ENCODE results near the gene PAEP.

The PAEP gene

DNA sequence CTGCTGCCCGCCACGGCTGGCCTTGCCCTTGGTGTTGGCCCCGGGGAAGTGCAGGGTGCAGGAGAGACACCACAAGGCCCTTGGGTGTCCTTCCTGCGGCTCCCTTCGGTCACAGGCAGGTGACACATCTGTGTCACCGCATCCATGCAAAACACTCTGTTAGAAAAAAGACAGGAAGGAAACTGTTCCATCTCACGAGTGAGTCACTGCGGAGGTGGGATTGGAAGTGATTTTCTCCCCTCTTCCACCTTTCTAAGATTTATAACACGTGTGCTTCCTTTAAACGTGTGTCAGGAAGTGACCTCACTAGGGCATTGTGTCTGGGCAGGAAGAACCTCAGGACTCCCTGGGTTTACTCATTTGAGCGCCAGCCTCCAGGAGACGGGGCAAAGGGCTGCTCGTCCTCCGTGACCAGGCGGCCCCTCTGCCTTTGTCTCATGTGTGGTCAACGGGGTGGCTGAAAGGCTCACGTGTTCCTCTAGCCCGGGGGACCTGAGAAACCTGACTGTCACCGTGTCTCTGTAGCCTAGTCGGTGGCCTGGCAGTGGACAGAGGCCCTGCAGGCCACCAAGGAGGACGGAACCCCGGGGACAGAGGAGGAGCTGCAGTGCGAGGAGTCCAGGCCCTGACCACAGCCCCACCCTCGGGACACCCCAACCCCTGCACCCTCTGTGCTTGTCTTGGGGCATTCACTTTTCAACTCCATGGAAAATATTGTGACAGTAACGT is 45.3 kb upstream of the PAEP start:
- H3K4me3 ChIP-seq (ENCODE audit: low read depth, low read length), result no peak overlapping the region
- TF ChIP-seq, protein P1, sequence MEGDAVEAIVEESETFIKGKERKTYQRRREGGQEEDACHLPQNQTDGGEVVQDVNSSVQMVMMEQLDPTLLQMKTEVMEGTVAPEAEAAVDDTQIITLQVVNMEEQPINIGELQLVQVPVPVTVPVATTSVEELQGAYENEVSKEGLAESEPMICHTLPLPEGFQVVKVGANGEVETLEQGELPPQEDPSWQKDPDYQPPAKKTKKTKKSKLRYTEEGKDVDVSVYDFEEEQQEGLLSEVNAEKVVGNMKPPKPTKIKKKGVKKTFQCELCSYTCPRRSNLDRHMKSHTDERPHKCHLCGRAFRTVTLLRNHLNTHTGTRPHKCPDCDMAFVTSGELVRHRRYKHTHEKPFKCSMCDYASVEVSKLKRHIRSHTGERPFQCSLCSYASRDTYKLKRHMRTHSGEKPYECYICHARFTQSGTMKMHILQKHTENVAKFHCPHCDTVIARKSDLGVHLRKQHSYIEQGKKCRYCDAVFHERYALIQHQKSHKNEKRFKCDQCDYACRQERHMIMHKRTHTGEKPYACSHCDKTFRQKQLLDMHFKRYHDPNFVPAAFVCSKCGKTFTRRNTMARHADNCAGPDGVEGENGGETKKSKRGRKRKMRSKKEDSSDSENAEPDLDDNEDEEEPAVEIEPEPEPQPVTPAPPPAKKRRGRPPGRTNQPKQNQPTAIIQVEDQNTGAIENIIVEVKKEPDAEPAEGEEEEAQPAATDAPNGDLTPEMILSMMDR (IDR thresholded peaks at IDR 0.05; ENCODE audit: low read depth, low read length), result no peak

DNA sequence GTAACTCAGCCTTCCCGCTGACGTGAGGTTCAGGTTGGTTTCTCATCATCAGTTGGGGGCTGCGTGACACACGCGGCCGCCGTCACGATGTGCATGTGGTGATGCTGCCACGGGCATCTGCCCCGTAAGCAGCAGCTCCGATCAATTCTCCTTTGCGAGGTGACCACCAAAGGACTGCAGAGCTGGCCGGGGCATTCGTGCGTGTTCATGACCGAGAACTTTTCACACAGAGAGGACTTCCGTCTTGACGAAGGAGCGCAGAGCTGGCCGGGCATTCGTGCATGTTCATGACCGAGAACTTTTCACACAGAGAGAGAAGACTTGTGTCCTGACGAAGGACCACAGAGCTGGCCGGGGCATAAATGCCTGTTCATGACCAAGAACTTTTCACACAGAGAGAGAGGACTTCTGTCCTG is 44.1 kb upstream of the PAEP start:
- TF ChIP-seq, protein P1 (IDR thresholded peaks at IDR 0.05; ENCODE audit: low read depth, low read length), result no peak
- H3K4me3 ChIP-seq (ENCODE audit: low read depth, low read length), result no peak overlapping the region

DNA sequence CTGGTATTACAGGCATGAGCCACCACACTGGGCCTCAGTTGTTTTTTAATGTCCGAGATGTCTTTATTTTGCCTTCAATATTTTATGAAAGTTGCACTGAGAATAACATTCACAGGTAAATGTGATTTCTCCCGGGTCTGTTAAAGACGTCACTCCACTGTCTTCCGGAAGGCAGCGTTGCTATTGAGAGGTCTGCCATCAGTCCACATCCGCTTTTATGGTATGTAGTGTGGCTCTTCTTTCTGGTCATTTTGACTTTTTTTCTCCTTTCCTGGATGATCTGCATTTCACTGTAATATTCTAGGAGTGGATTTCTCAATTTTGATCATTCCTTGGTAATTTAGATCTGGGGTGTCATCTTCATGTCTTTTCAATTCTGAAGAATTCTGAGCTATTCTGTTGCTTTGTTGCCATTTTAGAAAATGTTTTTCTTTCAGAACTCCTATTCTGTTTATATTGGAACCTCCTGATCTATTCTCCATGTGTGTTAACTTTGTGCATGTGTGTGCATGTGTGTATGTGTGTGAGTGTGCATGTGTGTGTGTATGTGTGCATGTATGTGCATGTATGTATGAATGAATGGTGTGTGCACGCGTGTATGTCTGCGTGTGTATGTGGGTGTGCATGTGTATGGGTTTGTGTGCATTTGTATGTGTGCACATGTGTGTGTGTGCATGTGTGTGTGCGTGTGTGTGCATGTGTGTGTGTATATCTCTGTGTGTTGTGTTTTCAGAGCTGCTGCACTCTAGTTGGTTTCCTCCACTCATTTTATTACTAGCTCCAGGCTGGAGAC is 42.2 kb upstream of the PAEP start:
- TF ChIP-seq, protein P1 (IDR thresholded peaks at IDR 0.05; ENCODE audit: low read depth, low read length), result no peak
- no peak overlapping the region for H3K4me3 ChIP-seq (ENCODE audit: low read depth, low read length)

DNA sequence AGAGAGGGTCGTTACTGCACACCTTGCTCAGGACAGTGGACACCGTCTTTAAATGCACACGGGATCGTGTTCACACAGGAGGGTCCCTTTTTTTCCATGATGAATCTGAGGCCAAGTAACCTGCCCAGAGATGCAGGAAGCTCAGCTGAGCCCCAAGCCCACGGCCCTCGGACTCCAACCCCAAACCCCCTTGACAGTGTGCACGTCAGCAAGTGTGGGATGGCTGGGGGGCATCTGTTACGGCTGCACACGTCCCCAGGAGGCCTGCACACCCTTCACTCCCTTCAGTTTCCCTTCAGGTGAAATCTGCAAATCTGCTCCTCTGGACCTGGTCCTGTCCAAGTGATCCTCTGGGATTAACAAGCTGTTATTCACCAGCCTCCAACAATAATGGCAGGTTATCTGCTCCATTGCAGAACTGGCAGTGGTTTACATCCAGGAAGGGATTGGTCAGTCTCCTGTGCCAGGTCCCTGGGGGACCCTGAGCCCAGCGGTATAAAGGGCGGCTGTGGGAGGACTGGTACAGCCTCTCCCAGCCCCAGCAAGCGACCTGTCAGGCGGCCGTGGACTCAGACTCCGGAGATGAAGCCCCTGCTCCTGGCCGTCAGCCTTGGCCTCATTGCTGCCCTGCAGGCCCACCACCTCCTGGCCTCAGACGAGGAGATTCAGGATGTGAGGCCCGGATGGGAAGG is 40.5 kb upstream of the PAEP start, which contains the start of gene LCN1:
LCN1 (plus strand) TSS at position 525 of the 692 bp plus-strand sequence; CDS start at position 583, 58 bp downstream.
- no peak within 1 kb of the TSS for H3K4me3 ChIP-seq (ENCODE audit: low read depth, low read length)
- TF ChIP-seq, protein P1 (IDR thresholded peaks at IDR 0.05; ENCODE audit: low read depth, low read length), result no peak

DNA sequence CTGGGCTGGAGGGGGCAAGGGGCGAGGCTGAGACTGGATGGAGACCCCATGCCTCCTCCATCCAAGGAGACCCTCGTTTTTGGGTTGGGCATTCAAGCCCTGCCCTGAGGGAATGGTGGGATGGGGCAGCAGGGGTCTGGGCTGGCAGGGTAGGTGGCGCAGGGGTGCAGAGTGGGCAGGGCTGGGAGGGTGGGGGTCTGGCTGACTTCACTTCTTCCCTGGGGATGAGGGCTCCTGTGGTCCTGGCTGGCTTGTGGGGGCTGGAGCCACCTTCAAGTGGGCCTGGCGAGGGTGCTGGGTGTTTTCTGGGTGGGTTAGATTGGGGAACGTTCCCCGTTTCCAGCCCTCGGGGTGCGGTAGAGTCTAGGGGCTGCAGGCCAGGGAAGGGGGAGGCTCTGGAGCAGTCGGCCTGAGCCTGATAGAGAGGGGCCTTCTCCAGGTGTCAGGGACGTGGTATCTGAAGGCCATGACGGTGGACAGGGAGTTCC is 39.9 kb upstream of the PAEP start:
- no peak overlapping the region for H3K4me3 ChIP-seq (ENCODE audit: low read depth, low read length)
- TF ChIP-seq, protein P1 (IDR thresholded peaks at IDR 0.05; ENCODE audit: low read depth, low read length), result no peak

DNA sequence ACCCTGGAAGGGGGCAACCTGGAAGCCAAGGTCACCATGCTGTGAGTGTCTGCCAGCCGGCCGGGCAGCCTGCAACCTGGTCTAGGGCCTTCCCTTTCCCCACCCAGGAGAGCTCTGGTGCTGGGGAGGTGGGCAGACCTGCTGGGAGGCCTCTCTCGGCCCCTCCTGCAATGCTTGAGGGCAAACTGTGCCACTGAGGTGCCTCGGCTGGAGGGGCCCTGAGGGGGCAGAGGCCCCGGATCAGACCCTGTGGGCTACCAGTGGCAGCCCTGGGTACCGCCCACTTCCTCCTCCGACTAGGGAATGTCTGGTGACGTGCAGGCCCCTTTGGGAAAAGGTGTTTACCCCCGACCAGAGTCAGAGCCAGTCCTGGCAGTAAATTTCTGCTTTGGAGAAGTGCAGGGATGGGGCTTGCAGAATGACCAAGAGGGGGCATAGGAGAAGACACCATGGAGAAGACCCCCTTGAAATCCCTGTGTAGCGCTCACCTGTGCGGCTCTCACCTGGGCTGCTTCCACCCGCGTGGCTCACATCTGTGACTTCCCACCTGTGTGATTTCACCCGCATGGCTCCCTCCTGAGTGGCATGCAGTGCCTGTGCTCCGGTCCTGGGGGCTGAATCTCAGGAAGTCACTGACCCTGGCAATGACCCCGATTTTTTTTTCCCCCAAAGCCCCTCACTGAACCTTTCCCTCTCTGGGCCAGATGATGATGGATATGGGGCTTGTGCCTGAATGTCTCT is 39.2 kb upstream of the PAEP start:
- TF ChIP-seq, protein P1 (IDR thresholded peaks at IDR 0.05; ENCODE audit: low read depth, low read length), result no peak
- no peak overlapping the region for H3K4me3 ChIP-seq (ENCODE audit: low read depth, low read length)

Data from WI38 (cell line).